NCI-H1417 treated with DMSO at 0.1 percent for 48 hours (cell line): ENCODE results near the gene FMO1.
"Not testable (repeated sequence)": the region's sequence is repeated elsewhere in the genome, so short reads cannot be mapped to it uniquely, and the experiment has no call there.

Experiments
- DNase-seq: peaks from one replicate; lab custom pipeline; 2025; lab: John Stamatoyannopoulos, UW

Gene FMO1

DNA sequence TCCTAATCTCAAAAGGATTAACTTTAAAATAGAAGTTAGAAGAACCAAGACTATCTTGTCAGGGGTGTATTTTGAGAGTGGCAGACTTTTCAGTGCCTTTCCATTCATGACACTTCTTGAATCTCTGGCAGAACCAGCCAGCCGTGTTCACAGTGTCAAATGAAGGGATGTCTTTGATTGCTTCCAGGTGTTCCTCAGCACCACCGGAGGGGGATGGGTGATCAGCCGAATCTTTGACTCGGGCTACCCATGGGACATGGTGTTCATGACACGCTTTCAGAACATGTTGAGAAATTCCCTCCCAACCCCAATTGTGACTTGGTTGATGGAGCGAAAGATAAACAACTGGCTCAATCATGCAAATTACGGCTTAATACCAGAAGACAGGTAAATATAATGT lies 32.3 kb downstream of the FMO1 start:
- no peak for DNase-seq

DNA sequence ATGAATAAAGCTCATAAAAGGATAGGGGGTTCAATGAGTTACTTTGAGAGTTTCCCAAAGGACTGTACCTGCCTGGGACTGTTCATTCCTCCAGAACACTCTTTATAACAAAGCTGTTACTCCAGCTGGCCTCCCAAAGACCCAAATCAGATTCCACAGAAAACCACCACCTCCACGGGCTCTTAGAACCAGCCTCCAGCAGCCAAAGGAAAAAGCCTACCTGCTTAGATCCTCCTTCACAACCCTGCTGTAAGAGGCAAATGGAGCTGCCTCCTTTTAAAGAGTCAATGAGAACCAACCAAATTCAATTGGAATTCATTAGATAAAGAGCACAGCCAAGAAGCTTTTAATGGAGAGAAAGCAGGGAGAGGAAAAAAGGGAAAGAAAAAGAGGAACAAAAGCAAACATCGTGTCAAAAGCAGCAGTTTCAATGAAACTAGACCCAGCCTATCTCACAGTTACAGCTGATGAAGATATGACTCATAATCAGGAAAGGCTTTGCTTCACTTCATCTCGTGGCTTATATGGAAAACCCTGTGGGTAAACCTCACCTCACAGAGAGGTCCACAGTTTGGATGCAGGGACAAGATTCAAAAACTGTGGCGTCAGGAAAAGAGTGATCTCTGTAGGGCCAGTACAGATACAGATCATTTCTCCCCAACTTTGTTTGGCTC lies 37.9 kb downstream of the FMO1 start:
- no peak for DNase-seq

DNA sequence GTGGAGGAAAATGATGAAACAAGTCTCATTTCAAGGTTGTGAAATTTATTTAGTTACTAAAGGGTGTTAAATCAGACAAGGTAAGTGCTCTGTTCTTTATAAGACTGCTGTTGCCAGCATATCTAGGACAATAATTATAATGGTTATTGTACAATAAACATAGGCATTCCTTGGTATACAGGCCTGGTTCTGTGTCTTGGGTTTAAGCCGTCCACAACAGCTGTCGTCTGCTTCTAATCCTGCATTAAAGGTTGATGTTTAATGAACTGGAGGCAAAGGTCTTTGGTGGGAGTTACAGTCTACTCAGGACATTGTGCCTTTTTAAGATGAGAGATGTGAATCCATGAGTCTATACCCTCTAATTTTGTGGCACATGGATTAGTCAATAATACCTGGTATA lies 42.3 kb downstream of the FMO1 start:
- no peak for DNase-seq

DNA sequence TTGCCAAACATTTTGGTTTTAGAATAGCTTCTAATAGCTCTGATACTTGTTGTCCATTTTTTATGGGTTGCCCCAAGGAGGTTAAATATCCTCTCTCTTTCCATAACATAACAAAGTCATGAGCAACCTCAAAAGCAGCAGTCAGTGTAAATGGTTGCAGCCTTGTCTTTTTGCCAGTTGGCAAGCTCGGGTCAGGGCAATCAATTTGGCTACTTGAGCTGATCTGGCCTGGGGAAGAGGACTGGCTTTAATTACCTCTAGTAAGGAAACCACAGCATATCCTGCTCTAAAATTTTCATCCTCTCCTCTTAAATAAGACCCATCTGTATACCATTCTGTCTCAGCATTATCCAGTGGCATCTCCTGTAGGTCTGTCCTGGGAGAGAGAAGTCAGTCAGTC lies 44.5 kb downstream of the FMO1 start:
- no peak for DNase-seq

DNA sequence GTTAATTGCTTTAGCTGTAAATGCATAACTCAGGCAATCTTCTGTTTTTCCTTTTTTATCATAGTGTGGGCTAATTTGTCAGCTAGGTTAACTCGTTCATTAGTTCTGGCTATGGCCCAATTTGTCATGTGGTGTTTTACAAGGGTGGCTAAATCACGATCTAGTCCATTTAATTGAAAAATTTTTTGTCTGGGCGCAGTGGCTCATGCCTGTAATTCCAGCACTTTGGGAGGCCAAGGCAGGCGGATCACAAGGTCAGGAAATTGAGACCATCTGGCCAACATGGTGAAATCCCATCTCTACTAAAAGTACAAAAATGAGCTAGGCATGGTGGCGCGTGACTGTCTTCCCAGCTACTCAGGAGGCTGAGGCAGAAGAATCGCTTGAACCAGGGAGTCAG lies 47.1 kb downstream of the FMO1 start:
- not testable (repeated sequence) for DNase-seq

DNA sequence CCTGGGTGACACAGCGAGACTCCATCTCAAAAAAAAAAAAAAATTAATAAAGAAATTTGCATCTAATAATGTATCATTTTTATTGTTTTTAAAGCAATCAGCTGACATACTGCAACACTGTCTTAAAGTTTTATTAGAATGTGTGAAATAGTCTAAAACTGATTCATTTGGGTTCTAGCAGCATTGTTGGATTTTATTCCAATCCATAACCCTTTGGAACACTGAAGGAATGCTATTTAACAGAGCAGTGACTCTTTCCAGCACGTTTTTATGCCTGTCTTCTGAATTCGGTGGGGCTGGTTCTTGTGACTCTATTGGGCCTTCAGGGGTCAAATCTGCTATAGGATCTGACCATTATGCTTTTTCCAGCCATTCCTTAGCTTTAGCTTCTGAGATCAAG lies 47.5 kb downstream of the FMO1 start:
- no peak for DNase-seq

DNA sequence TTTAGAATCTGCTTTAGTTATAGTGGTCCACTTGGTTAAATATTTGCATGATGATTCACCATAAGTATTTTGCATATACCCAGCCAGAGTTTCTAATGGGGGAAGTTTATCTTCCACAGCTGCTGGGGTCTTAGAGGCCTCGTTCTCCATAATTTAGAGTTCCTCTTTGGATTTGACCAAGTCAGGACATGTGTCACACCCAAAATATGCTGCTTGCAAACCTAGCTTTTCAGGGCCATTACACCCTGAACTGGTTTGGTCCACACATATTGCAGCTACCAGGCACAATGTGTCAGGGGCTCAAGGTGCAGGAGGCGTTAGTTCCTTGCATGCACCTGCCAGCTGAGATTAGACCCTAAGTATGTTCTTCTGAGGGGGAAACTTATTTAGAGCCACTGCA lies 48.6 kb downstream of the FMO1 start:
- DNase-seq: no peak

DNA sequence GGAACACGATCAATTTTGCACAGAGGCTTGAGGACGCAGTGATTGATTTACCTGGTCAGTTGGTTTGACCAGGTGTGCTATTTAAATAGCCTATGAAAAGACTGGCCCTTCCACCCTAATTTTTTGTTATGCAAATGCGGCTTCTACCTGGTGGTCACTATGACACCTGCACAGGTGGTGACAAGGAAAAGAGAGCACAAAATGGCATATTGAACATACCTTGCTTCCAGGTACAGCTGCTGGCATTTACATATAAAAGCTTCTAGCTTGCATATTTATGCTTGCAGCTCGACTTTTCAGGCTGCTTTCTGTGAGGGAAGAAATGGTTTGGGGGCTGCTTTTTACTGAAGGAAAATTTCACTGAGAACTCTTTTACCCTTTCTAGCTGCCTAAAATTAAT lies 50.4 kb downstream of the FMO1 start:
- no peak for DNase-seq

DNA sequence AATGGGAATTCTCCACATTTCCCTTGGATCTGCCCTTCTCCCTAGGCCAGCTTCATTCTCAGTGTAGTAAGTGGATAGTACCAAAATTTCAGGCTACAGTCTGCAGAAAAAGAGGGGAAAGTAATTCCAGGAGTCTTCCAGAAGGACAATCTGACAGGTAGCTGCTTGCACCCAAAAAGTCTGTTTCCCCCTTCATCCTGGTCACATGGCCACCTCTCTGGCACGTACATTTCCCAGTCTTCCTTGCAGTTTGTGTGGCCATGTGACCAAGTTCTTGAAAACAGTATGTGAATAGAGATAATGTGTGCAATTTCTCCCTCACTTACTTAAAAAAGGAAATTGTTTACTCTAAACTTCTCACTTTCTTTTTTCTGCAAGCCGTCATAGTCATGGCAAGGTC lies 51.0 kb downstream of the FMO1 start:
- DNase-seq: no peak

DNA sequence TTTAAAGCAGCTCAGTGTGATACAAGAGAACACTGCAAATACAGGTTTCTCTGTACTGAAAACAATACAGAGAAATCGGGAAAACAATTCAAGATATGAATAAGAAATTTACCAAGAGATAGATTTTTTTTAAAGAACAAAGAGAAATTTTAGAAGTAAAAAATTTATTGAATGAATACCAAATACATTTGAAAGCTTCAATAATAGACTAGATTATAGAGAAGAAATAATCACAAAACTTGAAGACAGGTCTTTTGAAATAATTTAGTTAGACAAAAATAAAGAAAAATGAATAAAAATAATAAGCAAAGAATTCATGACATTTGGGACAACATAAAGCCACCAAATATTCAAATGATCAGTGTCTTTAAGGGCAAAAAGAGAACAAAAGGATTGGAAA lies 52.1 kb downstream of the FMO1 start:
- no peak for DNase-seq

DNA sequence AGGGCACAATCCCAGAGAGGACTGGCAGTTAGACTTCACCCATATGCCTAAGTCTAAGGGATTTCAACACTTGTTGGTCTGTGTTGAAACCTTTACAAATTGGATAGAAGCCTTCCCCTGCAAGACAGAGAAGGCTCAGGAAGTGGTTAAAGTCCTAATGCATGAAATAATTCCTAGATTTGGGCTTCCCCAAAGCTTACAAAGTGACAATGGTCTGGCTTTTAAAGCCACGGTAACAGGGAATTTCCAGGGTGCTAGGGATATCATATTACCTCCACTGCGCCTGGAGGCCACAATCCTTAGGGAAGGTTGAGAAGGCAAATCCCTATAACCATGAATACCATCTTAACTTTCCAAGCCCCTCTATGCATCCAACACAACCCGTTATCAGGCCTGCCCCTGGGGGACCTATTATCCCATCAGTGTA lies 62.4 kb downstream of the FMO1 start:
- no peak for DNase-seq

DNA sequence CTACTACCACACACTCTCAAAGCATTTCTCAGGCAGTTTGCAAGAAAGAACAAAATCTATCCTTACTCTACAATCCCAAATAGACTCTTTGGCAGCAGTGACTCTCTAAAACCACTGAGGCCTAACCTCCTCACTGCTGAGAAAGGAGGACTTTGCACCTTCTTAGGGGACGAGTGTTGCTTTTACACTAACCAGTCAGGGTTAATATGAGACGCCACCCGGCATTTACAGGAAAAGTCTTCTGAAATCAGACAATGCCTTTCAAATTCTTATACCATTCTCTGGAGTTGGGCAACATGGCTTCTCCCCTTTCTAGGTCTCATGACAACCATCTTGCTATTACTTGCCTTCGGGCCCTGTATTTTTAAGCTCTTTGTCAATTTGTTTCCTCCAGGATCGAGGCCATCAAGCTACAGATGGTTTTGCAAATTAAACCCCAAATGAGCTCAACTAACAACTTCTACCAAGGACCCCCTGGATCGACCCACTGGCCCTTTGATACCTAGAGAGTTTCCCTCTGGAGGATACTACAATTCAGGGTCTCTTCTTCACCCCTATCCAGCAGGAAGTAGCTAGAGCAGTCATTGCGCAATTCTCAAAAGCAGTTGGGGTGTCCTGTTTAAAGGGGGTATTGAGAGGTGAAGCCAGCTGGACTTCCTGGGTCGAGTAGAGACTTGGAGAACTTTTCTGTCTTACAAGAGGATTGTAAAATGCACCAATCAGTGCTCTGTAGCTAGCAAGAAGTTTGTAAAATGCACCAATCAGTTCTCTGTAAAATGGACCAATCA lies 63.7 kb downstream of the FMO1 start:
- no peak for DNase-seq

DNA sequence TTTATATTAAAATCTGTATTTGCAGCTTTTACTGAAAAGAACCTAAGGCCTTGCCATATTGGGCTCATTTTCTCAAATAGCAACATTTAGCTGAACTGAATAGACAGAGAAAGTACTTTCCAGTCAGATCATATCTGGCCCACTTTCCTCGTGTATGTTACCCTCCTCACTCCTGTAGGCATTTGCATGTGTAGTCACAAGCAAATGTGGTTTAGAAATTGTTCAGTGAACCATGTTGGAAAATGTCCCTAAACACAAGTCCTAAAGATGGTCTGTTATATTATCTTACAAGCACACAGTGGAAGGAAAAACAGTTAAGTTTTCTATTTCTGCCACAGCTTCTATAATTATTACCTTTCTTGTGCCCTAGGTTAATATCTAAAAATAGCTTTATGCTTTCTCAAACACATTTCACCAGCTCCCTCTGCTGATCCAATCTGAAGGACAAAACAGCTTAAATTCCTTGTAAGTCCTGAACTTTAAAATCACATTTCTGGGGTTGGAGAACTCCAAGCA lies 65.1 kb downstream of the FMO1 start:
- no peak for DNase-seq

DNA sequence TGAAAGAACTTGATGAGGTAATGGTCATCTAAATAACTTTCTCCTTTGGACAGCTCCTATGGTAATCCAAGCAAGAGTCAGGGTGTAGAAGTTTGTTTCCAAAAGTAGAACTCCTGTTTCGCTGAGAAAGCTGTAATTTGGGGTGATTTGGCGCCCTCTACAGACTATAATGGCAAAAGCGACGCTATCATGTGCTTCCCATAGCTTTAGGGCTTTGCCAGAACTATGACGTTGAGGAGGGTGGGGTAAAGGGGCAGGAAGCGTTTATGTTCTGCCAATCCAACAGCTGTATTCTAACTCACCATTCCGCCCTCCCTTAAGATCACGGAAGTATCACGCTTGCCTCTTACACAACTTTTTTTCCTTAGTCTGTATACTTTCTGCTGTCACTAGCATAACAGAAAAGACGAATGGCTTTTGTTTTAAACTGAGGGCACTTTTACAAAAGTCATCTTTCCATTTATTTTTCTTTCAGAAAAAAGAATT lies 65.6 kb downstream of the FMO1 start, which contains the start of gene FMO4:
Gene FMO4, plus strand, starts transcription at position 349 of the 486 bp plus-strand sequence. CDS start 5,643 bp downstream, outside the sequence.
- DNase-seq: peak; percentile 57

DNA sequence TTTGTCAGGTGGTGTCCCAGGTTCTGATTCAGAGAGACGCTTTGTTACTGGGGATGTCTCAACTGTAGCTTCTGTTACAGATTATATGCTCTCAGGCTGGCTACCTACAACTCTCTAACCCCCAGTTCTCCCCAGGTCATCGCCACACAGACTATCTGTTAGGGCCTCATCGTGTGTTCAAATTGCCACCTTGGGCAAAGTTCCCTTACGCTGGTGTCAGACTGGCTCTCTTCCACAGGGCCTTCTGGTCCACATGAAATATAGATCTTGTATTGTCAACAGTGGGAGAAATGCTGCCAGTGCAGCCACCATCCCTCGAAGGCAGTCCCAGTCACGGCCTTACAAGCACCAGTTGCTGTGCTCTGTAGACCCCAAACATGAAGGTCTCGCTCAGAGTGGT lies 81.0 kb downstream of the FMO1 start:
- no peak for DNase-seq

DNA sequence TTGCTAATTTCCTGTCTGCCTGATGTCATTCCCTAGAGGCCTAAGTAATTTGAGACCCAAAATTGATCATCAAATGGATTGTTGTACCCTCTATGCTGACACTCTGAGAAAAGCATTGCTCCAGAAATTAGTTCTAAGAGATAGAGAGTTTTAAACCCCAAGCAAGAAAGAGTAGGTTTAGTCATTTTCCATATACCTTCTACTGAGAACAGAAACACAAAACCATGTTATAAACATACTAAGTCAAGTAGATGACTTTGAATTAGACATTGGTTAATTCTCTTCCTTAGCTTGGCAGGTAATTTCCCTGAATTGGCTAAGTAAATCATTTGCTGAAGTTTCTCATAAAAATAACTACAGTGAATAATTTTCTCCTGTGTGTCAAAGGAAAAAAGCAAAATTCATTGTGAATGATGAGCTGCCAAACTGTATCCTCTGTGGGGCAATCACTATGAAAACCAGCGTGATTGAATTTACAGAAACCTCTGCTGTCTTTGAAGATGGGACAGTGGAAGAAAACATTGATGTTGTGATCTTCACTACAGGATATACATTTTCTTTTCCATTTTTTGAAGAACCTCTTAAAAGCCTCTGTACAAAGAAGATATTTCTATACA lies 85.8 kb downstream of the FMO1 start:
- DNase-seq: no peak
